Kidney (tissue), 14 donors: ENCODE results near the gene GRID1. TPM values are rescaled to one million over a fixed set of nuclear protein-coding genes. Genes with fewer than 3 reads are reported as not detected.

Source experiments
- DNase-seq, 5 donors: peaks; one replicate each; pipeline ENCODE4 v3.0.0-alpha.2; 2013 to 2020
- FAIRE-seq: peaks from 2 replicates; lab custom pipeline; 2012; peaks lifted over from hg19 to GRCh38; lab: Jason Lieb, UNC
- H3K27ac ChIP-seq, 2 donors: one replicate each; pipeline ENCODE4 v1.7.0; 2013; ENCODE audit warnings: low read depth in 2 of 2, low read length in 2 of 2, inconsistent platforms in 1 of 2
- H3K27me3 ChIP-seq: one replicate; pipeline ENCODE4 v1.7.1; 2013; ENCODE audit warnings: low read length, inconsistent platforms; ENCODE audit not compliant: control insufficient read depth, insufficient read depth
- H3K36me3 ChIP-seq, 3 donors: one replicate each; pipeline versions ENCODE4 v1.7.0 to v1.7.1; 2013; ENCODE audit warnings: low read length in 3 of 3, control low read depth in 1 of 3, inconsistent platforms in 1 of 3; ENCODE audit not compliant: insufficient read depth in 3 of 3, control insufficient read depth in 2 of 3
- H3K4me1 ChIP-seq, 3 donors: one replicate each; pipeline versions ENCODE4 v1.7.0 to v1.7.1; 2013; ENCODE audit warnings: low read length in 3 of 3, inconsistent platforms in 1 of 3, low read depth in 1 of 3; ENCODE audit not compliant: control insufficient read depth in 2 of 3, insufficient read depth in 2 of 3
- H3K4me3 ChIP-seq, 3 donors: one replicate each; pipeline versions ENCODE4 v1.7.0 to v1.8.1; 2013; ENCODE audit warnings: low read length in 3 of 3, control low read depth in 1 of 3, inconsistent platforms in 1 of 3
- H3K9ac ChIP-seq, 3 donors: one replicate each; pipeline versions ENCODE4 v1.7.0 to v1.7.1; 2013; ENCODE audit warnings: low read length in 3 of 3, control low read depth in 1 of 3, inconsistent platforms in 1 of 3
- H3K9me3 ChIP-seq, 3 donors: one replicate each; pipeline versions ENCODE4 v1.7.0 to v1.7.1; 2013; ENCODE audit warnings: low read length in 3 of 3, control low read depth in 1 of 3, inconsistent platforms in 1 of 3; ENCODE audit not compliant: control insufficient read depth in 2 of 3, insufficient read depth in 1 of 3
- CTCF ChIP-seq: IDR thresholded peaks from 3 replicates; pipeline ENCODE4 v1.5.1; 2012; ENCODE audit warnings: mild to moderate bottlenecking, moderate library complexity, borderline replicate concordance; ENCODE audit not compliant: insufficient read depth; ENCODE audit errors: extremely low read depth
- intact Hi-C: fragments of 100-400 bp; cut with DNase I; formaldehyde crosslinking; loops from one replicate; pipeline ENCODE4 v1.11.1; 2022
- polyA plus RNA-seq: library from polyadenylated mRNA; stranded (reverse); fragments of 350-450 nt; fragmentation: Illumina TruSeq; extraction: RNeasy Lipid Tissue Mini Kit (QIAGEN cat#74804); gene quantifications from one replicate; pipeline ENCODE4 v1.2.3, GENCODE V29; 2014; ENCODE audit warnings: low read depth, low replicate concordance; ENCODE audit not compliant: insufficient read depth
- total RNA-seq: library from RNA; stranded (reverse); fragmentation: NEBNext Ultra II Directional; extraction: Animal tissue kit (Norgen Biotek cat#: 25700); gene quantifications from one replicate; pipeline ENCODE4 v1.2.1, GENCODE V29; 2021
- donor health status: control.
- donor health status: control.
- donor health status: control.
- donor health status: control.
- donor health status: control.
- donor health status: DM: yes; HTN: yes; CAD: no.
- donor health status: Normal renal cell carcinoma (clear cell type).

GRID1 gene
- total and polyA plus RNA-seq, 2 donors from 2014 or later = 0.37 to 1.4 TPM

GRCh38 chr10:85667638-85668233 is 698.9 kb downstream of the GRID1 start:
- no peak overlapping the region for H3K4me3 ChIP-seq

GRCh38 chr10:85666987-85667386 is 699.6 kb downstream of the GRID1 start:
- H3K9me3 ChIP-seq = peaks cover 0 to 2% (median 0%) of the 10 kb centered on the region in 3 donors
- H3K27me3 ChIP-seq = no peaks in the 10 kb centered on the region
- no peak overlapping the region for H3K4me3 ChIP-seq
- DNase-seq = no peak
- intact Hi-C loops = no loop called here
- H3K36me3 ChIP-seq = no peaks in the 10 kb centered on the region
- no peak for TF ChIP-seq CTCF
- FAIRE-seq = no peak
- H3K4me1 ChIP-seq = no peaks in the 10 kb centered on the region
- H3K27ac ChIP-seq = no peak overlapping the region
- H3K9ac ChIP-seq = no peak overlapping the region

More at GRCh38 chr10:85667638-85668233, 698.9 kb downstream of the GRID1 start:
- H3K9ac ChIP-seq = no peak overlapping the region
- FAIRE-seq = no peak
- no peak for TF ChIP-seq CTCF
- H3K27me3 ChIP-seq = no peaks in the 10 kb centered on the region
- intact Hi-C loops = no loop called here
- DNase-seq = no peak
- H3K36me3 ChIP-seq = no peaks in the 10 kb centered on the region
- H3K9me3 ChIP-seq = peaks cover 0 to 2% (median 0%) of the 10 kb centered on the region in 3 donors
- H3K4me1 ChIP-seq = no peaks in the 10 kb centered on the region
- H3K27ac ChIP-seq = no peak overlapping the region

GRCh38 chr10:85666102-85666501 is 700.5 kb downstream of the GRID1 start:
- FAIRE-seq = no peak

More at GRCh38 chr10:85666102-85666501, 700.5 kb downstream of the GRID1 start:
- peaks cover 0 to 2% (median 0%) of the 10 kb centered on the region in 3 donors for H3K9me3 ChIP-seq
- no peak for TF ChIP-seq CTCF
- no peak overlapping the region for H3K27ac ChIP-seq
- no peak overlapping the region for H3K4me3 ChIP-seq
- no peaks in the 10 kb centered on the region for H3K27me3 ChIP-seq
- H3K4me1 ChIP-seq = no peaks in the 10 kb centered on the region
- intact Hi-C loops = no loop called here
- H3K36me3 ChIP-seq = no peaks in the 10 kb centered on the region
- DNase-seq = no peak
- H3K9ac ChIP-seq = no peak overlapping the region
